Pancreas (tissue), 10 donors: Measurements from ENCODE around the gene STPG3. TPM values are rescaled to one million over a fixed set of nuclear protein-coding genes. Genes with fewer than 3 reads are reported as not detected.

ENCODE experiments used
- ATAC-seq, 4 donors: fragments of 200-7000 bp; cut with Tn5 transposase; one replicate each; pipeline versions ENCODE4 v1.8.0 to v1.9.1; 2020; ENCODE audit warnings: mild to moderate bottlenecking in 4 of 4, moderate library complexity in 4 of 4
- DNase-seq, 6 donors: peaks; one replicate each; pipeline ENCODE4 v3.0.0-alpha.2; 2020
- FAIRE-seq: peaks from 2 replicates; lab custom pipeline; 2012; peaks lifted over from hg19 to GRCh38; lab: Jason Lieb, UNC
- H3K27ac ChIP-seq, 4 donors: fragments of 200-600 bp; sonication (generic); 1 replicate in 3 of 4; 2 replicates in 1 of 4; pipeline versions ENCODE4 v1.5.0 to v1.8.0; 2020
- H3K27me3 ChIP-seq, 4 donors: fragments of 200-600 bp; one replicate each; pipeline ENCODE4 v1.8.0; 2021
- H3K36me3 ChIP-seq, 3 donors: fragments of 200-600 bp; sonication (generic) in 1 of 3; one replicate each; pipeline versions ENCODE4 v1.5.0 to v1.8.0; 2020 to 2021
- H3K4me1 ChIP-seq, 3 donors: fragments of 200-600 bp; one replicate each; pipeline ENCODE4 v1.8.0; 2021
- H3K4me3 ChIP-seq, 4 donors: fragments of 200-600 bp; sonication (generic) in 2 of 4; one replicate each; pipeline versions ENCODE4 v1.5.0 to v1.8.0; 2020 to 2021
- H3K9me3 ChIP-seq, 4 donors: fragments of 200-600 bp; one replicate each; pipeline ENCODE4 v1.8.0; 2021
- whole genome bisulfite sequencing, 2 donors: extraction: QIAGEN DNeasy Blood & Tissue Kit; methylation state at CpG; one replicate each; pipeline ENCODE4 v1.1.7; 2013; 5-methylcytosine and 5-hydroxymethylcytosine counted together
- intact Hi-C, 3 donors: fragments of 100-400 bp; cut with DNase I; formaldehyde crosslinking; loops; one replicate each; pipeline versions ENCODE4 v1.11.1 to v1.14.2; 2022
- polyA plus RNA-seq, 2 donors: library from polyadenylated mRNA; stranded (reverse); fragments of 200-250 nt; gene quantifications; one replicate each; pipeline ENCODE4 v1.2.3, GENCODE V29; 2013
- total RNA-seq, 6 donors: library from RNA; stranded (reverse); fragmentation: NEBNext Ultra II Directional in 4 of 6; extraction: Animal tissue kit (Norgen Biotek cat#: 25700) in 4 of 6; gene quantifications; one replicate each; pipeline versions ENCODE4 v1.2.1 to v1.2.4, GENCODE V29; 2021 to 2023
- TF ChIP-seq, protein P1 (sequence below), 4 donors: fragments of 200-600 bp; sonication (generic) in 3 of 4; IDR thresholded peaks; one replicate each; pipeline versions ENCODE4 v1.5.0 to v1.8.0; 2021; ENCODE audit warnings: antibody characterized with exemption in 4 of 4
- donor health status: healthy with polysubstance abuse.
- donor health status: DM: no; HTN: no; CAD: no; lungs with moderate emphysema.
- donor health status: DM: no; HTN: no; CAD: no.
- donor health status: control.
- donor health status: control.
- donor health status: Bipolar disorder and iron deficiency.
- donor health status: DM: yes; HTN: yes; CAD: no.
- donor health status: DM: no; HTN: no; CAD: no.
- donor health status: DM: no; HTN: no; CAD: no.
- donor health status: DM: yes; HTN: yes; CAD: no.

The STPG3 gene
- total and polyA plus RNA-seq, 8 donors = 0.23 TPM; not detected in 7

DNA sequence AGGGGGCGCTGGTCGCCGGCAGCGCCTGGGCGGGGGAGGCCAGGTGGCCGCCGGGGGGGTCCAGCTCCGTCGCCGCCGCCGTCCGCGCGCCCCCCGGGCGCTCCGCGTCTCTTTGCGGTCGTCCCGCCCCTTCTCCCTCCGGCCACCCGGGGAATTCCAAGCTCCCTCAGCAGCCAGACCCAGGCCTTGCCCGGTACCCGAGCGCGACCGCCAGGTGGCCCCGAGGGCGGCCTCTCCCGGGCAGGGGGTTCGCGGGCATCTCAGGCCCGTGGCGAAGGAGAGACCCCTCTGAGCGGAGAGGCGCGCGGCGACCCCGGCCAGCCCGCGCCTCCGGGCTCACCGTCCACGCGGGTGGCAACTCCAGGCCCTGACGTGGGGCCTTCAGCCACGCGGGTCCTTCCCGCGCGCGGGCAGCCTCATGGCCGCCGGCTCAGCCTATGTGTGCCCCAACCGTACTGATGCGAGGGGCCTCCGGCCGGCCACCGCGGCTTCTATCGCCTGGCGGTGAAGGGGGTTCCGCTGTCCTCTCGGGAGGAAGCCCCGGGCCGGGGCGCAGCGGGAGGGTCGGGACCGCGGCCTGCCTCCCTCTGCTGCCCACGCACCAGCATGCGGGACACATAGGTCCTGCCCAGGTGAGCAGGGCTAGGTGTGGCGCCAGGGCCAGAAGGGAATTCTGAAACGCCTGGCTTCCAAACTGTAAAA lies 51.5 kb downstream of the STPG3 start:
- WGBS, 2 donors = 17 to 20% methylated on average over 48 to 78 of the region's 78 CpGs
- Histone ChIP-seq H3K27ac (peak overlapping the region; percentile 78 to 95 (median 92)), H3K27me3 (no peaks in the 10 kb centered on the region), H3K4me1 (peaks cover 28 to 51% (median 36%) of the 10 kb centered on the region in 3 donors), H3K36me3 (no peaks in the 10 kb centered on the region), H3K9me3 (no peaks in the 10 kb centered on the region), H3K4me3 (peak overlapping the region in 3 of 4 donors; percentile 28 to 64 (median 52))
- intact Hi-C loops = loop anchor here in 1 of 3 donors (5.0 kb wide), 1 partner anchor 105 kb away; no protein-coding TSS in a partner anchor
- peak; percentile 2 to 23 (median 6) for ATAC-seq
- peak in 5 of 6 donors; percentile 38 to 92 (median 67) for DNase-seq
- no peak for FAIRE-seq
- TF ChIP-seq, protein P1, sequence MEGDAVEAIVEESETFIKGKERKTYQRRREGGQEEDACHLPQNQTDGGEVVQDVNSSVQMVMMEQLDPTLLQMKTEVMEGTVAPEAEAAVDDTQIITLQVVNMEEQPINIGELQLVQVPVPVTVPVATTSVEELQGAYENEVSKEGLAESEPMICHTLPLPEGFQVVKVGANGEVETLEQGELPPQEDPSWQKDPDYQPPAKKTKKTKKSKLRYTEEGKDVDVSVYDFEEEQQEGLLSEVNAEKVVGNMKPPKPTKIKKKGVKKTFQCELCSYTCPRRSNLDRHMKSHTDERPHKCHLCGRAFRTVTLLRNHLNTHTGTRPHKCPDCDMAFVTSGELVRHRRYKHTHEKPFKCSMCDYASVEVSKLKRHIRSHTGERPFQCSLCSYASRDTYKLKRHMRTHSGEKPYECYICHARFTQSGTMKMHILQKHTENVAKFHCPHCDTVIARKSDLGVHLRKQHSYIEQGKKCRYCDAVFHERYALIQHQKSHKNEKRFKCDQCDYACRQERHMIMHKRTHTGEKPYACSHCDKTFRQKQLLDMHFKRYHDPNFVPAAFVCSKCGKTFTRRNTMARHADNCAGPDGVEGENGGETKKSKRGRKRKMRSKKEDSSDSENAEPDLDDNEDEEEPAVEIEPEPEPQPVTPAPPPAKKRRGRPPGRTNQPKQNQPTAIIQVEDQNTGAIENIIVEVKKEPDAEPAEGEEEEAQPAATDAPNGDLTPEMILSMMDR (IDR thresholded peaks at IDR 0.05) = peak; percentile 34 to 49 (median 46)

Other genes with a start within 250 kb of the STPG3 start
- gene ABCA2, start 223.0 kb upstream of the STPG3 start, total RNA-seq = 10 to 100 TPM; 16.2 to 32.6 (median 25.4) TPM
- gene ABCA2, start 223.0 kb upstream of the STPG3 start, polyA plus RNA-seq = 10 to 100 TPM; 70.4 to 80.0 TPM
- under 1 TPM in 2 of 6 donors, not detected in 4; 0.18 to 0.19 TPM for gene FUT7, start 219.2 kb upstream of the STPG3 start, total RNA-seq
- under 1 TPM in 1 of 2 donors, not detected in 1; 0.12 TPM for gene FUT7, start 219.2 kb upstream of the STPG3 start, polyA plus RNA-seq
- 10 to 100 TPM; 31.5 to 70.9 (median 36.8) TPM for gene NPDC1, start 205.1 kb upstream of the STPG3 start, total RNA-seq
- 100 to 1,000 TPM; 183 to 328 TPM for gene NPDC1, start 205.1 kb upstream of the STPG3 start, polyA plus RNA-seq
- gene ENTPD2, start 197.2 kb upstream of the STPG3 start, total RNA-seq = 1 to 10 TPM in 5 of 6 donors, under 1 TPM in 1; 0.91 to 4.5 (median 2.0) TPM
- 1 to 10 TPM; 4.5 to 6.5 TPM for gene ENTPD2, start 197.2 kb upstream of the STPG3 start, polyA plus RNA-seq
- gene SAPCD2, start 180.7 kb upstream of the STPG3 start, total RNA-seq = under 1 TPM; 0.04 to 0.97 (median 0.45) TPM
- gene SAPCD2, start 180.7 kb upstream of the STPG3 start, polyA plus RNA-seq = under 1 TPM; 0.30 to 0.38 TPM
- 10 to 100 TPM in 1 of 6 donors, 1 to 10 TPM in 5; 5.2 to 13.6 (median 5.9) TPM for gene UAP1L1, start 173.8 kb upstream of the STPG3 start, total RNA-seq
- 10 to 100 TPM; 10.5 to 14.4 TPM for gene UAP1L1, start 173.8 kb upstream of the STPG3 start, polyA plus RNA-seq
- 10 to 100 TPM; 22.0 to 33.5 (median 26.0) TPM for gene MAN1B1, start 164.3 kb upstream of the STPG3 start, total RNA-seq
- gene MAN1B1, start 164.3 kb upstream of the STPG3 start, polyA plus RNA-seq = 10 to 100 TPM; 83.6 to 86.0 TPM
- 100 to 1,000 TPM in 2 of 6 donors, 10 to 100 TPM in 4; 87.3 to 113 (median 98.8) TPM for gene DPP7, start 136.6 kb upstream of the STPG3 start, total RNA-seq
- gene DPP7, start 136.6 kb upstream of the STPG3 start, polyA plus RNA-seq = 100 to 1,000 TPM; 497 to 526 TPM
- gene GRIN1, start 112.1 kb upstream of the STPG3 start, total RNA-seq = under 1 TPM in 4 of 6 donors, not detected in 2; 0.08 to 0.44 (median 0.22) TPM
- under 1 TPM; 0.21 to 0.53 TPM for gene GRIN1, start 112.1 kb upstream of the STPG3 start, polyA plus RNA-seq
- gene LRRC26, start 81.2 kb upstream of the STPG3 start, total RNA-seq = under 1 TPM; 0.28 to 0.90 (median 0.49) TPM
- not detected for gene LRRC26, start 81.2 kb upstream of the STPG3 start, polyA plus RNA-seq
- gene TMEM210, start 79.2 kb upstream of the STPG3 start, total RNA-seq = not detected
- not detected for gene TMEM210, start 79.2 kb upstream of the STPG3 start, polyA plus RNA-seq
- 10 to 100 TPM; 22.2 to 39.4 (median 31.5) TPM for gene ANAPC2, start 62.7 kb upstream of the STPG3 start, total RNA-seq
- 100 to 1,000 TPM in 1 of 2 donors, 10 to 100 TPM in 1; 99.9 to 122 TPM for gene ANAPC2, start 62.7 kb upstream of the STPG3 start, polyA plus RNA-seq
- gene SSNA1, start 62.6 kb upstream of the STPG3 start, total RNA-seq = 10 to 100 TPM; 30.8 to 45.2 (median 38.3) TPM
- gene SSNA1, start 62.6 kb upstream of the STPG3 start, polyA plus RNA-seq = 10 to 100 TPM; 67.4 to 81.0 TPM
- 100 to 1,000 TPM in 1 of 6 donors, 10 to 100 TPM in 5; 50.3 to 110 (median 74.8) TPM for gene TPRN, start 50.5 kb upstream of the STPG3 start, total RNA-seq
- 10 to 100 TPM; 48.7 to 66.5 TPM for gene TPRN, start 50.5 kb upstream of the STPG3 start, polyA plus RNA-seq
- 10 to 100 TPM in 5 of 6 donors, 1 to 10 TPM in 1; 9.7 to 19.0 (median 13.1) TPM for gene TMEM203, start 45.6 kb upstream of the STPG3 start, total RNA-seq
- 10 to 100 TPM; 16.9 to 22.8 TPM for gene TMEM203, start 45.6 kb upstream of the STPG3 start, polyA plus RNA-seq
- gene NDOR1, start 45.6 kb upstream of the STPG3 start, total RNA-seq = 10 to 100 TPM in 1 of 6 donors, 1 to 10 TPM in 5; 4.6 to 12.9 (median 6.5) TPM
- 10 to 100 TPM in 1 of 2 donors, 1 to 10 TPM in 1; 9.7 to 25.4 TPM for gene NDOR1, start 45.6 kb upstream of the STPG3 start, polyA plus RNA-seq
- 1 to 10 TPM; 3.3 to 6.5 (median 3.4) TPM for gene RNF208, start 29.0 kb upstream of the STPG3 start, total RNA-seq
- gene RNF208, start 29.0 kb upstream of the STPG3 start, polyA plus RNA-seq = 10 to 100 TPM; 11.4 to 20.7 TPM
- gene CYSRT1, start 26.1 kb upstream of the STPG3 start, total RNA-seq = under 1 TPM in 2 of 6 donors, not detected in 4; 0.22 to 0.32 TPM
- gene CYSRT1, start 26.1 kb upstream of the STPG3 start, polyA plus RNA-seq = 1 to 10 TPM in 1 of 2 donors, under 1 TPM in 1; 0.87 to 1.3 TPM
- under 1 TPM in 1 of 6 donors, not detected in 5; 0.09 TPM for gene RNF224, start 23.8 kb upstream of the STPG3 start, total RNA-seq
- gene RNF224, start 23.8 kb upstream of the STPG3 start, polyA plus RNA-seq = under 1 TPM; 0.61 TPM
- gene SLC34A3, start 20.4 kb upstream of the STPG3 start, total RNA-seq = under 1 TPM in 2 of 6 donors, not detected in 4; 0.12 to 0.19 TPM
- under 1 TPM; 0.21 to 0.42 TPM for gene SLC34A3, start 20.4 kb upstream of the STPG3 start, polyA plus RNA-seq
- gene TUBB4B, start 10.0 kb upstream of the STPG3 start, total RNA-seq = 10 to 100 TPM; 40.9 to 87.6 (median 64.7) TPM
- 100 to 1,000 TPM in 1 of 2 donors, 10 to 100 TPM in 1; 96.2 to 143 TPM for gene TUBB4B, start 10.0 kb upstream of the STPG3 start, polyA plus RNA-seq
- 10 to 100 TPM; 22.3 to 34.0 (median 29.0) TPM for gene NELFB, start 4.0 kb downstream of the STPG3 start, total RNA-seq
- gene NELFB, start 4.0 kb downstream of the STPG3 start, polyA plus RNA-seq = 10 to 100 TPM; 28.7 to 34.2 TPM
- 1 to 10 TPM; 2.5 to 6.8 (median 4.3) TPM for gene TOR4A, start 26.4 kb downstream of the STPG3 start, total RNA-seq
- 1 to 10 TPM; 1.4 to 3.0 TPM for gene TOR4A, start 26.4 kb downstream of the STPG3 start, polyA plus RNA-seq
- 10 to 100 TPM in 4 of 6 donors, 1 to 10 TPM in 2; 7.5 to 23.4 (median 13.6) TPM for gene NRARP, start 51.0 kb downstream of the STPG3 start, total RNA-seq
- 1 to 10 TPM; 1.3 to 2.7 TPM for gene NRARP, start 51.0 kb downstream of the STPG3 start, polyA plus RNA-seq
- gene EXD3, start 171.9 kb downstream of the STPG3 start, total RNA-seq = 10 to 100 TPM in 3 of 6 donors, 1 to 10 TPM in 3; 8.1 to 16.5 (median 10.4) TPM
- 10 to 100 TPM; 43.1 to 57.3 TPM for gene EXD3, start 171.9 kb downstream of the STPG3 start, polyA plus RNA-seq
- 10 to 100 TPM in 3 of 6 donors, 1 to 10 TPM in 3; 6.6 to 15.0 (median 10.0) TPM for gene NOXA1, start 172.1 kb downstream of the STPG3 start, total RNA-seq
- 10 to 100 TPM; 40.0 to 45.5 TPM for gene NOXA1, start 172.1 kb downstream of the STPG3 start, polyA plus RNA-seq
- 1 to 10 TPM in 5 of 6 donors, under 1 TPM in 1; 0.98 to 3.8 (median 1.3) TPM for gene ENTPD8, start 190.1 kb downstream of the STPG3 start, total RNA-seq
- gene ENTPD8, start 190.1 kb downstream of the STPG3 start, polyA plus RNA-seq = 1 to 10 TPM; 3.9 to 4.7 TPM
- 10 to 100 TPM; 22.0 to 34.4 (median 26.3) TPM for gene NSMF, start 208.0 kb downstream of the STPG3 start, total RNA-seq
- 10 to 100 TPM; 68.6 to 81.0 TPM for gene NSMF, start 208.0 kb downstream of the STPG3 start, polyA plus RNA-seq